Measurements from ENCODE around the gene POLH. TPM values are rescaled to one million over a fixed set of nuclear protein-coding genes. Genes with fewer than 3 reads are reported as not detected.

The POLH gene
- total and polyA plus RNA-seq, 2 experiments from 2014 or later: 5.8 to 7.9 TPM

DNA sequence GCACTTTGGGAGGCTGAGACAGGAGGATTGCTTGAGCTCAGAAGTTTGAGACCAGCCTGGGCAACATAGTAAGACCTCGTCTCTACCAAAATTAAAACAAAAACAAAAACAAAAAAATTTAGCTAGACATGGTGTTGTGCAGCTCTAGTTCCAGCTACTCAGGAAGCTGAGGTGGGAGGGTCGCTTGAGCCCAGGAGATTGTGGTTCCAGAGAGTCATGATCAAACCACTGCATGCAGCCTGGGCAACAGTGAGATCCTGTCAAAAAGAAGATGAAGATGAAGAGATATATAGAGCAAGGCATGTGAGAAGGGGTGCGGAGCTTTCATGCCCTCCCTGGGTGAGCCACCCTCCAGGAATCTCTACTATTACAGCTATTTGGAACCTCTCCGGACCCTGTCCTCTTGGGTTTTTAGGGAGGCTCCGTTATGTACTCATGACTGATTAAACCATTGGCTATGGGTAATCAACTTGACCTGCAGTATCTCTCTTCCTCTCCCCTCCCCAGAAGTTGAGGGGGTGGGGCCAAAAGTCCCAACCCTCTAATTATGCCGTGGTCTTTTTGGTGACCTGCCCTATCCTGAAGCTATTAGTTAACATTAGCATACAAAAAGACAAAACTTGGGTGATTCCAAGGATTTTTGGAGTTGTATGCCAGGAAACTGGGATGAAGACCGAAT is 9.0 kb downstream of the POLH start:
- peaks cover 7% of the 10 kb centered on the region; the same call in 1 of the 2 replicates for H3K79me2 ChIP-seq (replicated peaks; ENCODE audit: insufficient read depth)
- H3K4me2 ChIP-seq: no peak overlapping the region
- Mint-ChIP-seq H3K27me3 (ENCODE audit: insufficient read depth, low read depth, poor library complexity) (no peaks in the 10 kb centered on the region), H3K27ac (no peak overlapping the region), H3K9me3 (peaks cover 6% of the 10 kb centered on the region; the same call in 1 of the 3 replicates), H3K4me1 (no peaks in the 10 kb centered on the region), H3K4me3 (no peak overlapping the region), H3K36me3 (ENCODE audit: low read depth) (peaks cover 57% of the 10 kb centered on the region)
- H3K36me3 ChIP-seq (ENCODE audit: insufficient read depth): peaks cover 22% of the 10 kb centered on the region; the same call in 1 of the 2 replicates
- no peaks in the 10 kb centered on the region for H3F3A ChIP-seq (replicated peaks; ENCODE audit: low read depth)
- H3K9me2 ChIP-seq (ENCODE audit: insufficient read depth): no peaks in the 10 kb centered on the region
- 0 out of 2 replicates have a peak overlapping the region, but pooled peaks have one; percentile 32 for H3K27ac ChIP-seq (ENCODE audit: low read depth)
- no peaks in the 10 kb centered on the region for H4K20me1 ChIP-seq (replicated peaks; ENCODE audit: insufficient read depth)
- no peak for ATAC-seq
- no peak for DNase-seq (ENCODE audit: low spot score)
- H3K4me3 ChIP-seq: no peak overlapping the region
- H3K4me1 ChIP-seq (ENCODE audit: insufficient read depth): no peaks in the 10 kb centered on the region
- H2AFZ ChIP-seq: no peak overlapping the region
- H3K27me3 ChIP-seq (ENCODE audit: insufficient read depth): no peaks in the 10 kb centered on the region
- no peak for TF ChIP-seq NANOG (IDR thresholded peaks at IDR 0.05; ENCODE audit: borderline replicate concordance)
- no peak for TF ChIP-seq CREB1 (CRISPR knock-in tag; IDR thresholded peaks at IDR 0.05; ENCODE audit: low read depth)
- TF ChIP-seq EZH2 (IDR thresholded peaks at IDR 0.05; ENCODE audit: low read depth, unreplicated experiment): no peak
- TF ChIP-seq, protein P1, sequence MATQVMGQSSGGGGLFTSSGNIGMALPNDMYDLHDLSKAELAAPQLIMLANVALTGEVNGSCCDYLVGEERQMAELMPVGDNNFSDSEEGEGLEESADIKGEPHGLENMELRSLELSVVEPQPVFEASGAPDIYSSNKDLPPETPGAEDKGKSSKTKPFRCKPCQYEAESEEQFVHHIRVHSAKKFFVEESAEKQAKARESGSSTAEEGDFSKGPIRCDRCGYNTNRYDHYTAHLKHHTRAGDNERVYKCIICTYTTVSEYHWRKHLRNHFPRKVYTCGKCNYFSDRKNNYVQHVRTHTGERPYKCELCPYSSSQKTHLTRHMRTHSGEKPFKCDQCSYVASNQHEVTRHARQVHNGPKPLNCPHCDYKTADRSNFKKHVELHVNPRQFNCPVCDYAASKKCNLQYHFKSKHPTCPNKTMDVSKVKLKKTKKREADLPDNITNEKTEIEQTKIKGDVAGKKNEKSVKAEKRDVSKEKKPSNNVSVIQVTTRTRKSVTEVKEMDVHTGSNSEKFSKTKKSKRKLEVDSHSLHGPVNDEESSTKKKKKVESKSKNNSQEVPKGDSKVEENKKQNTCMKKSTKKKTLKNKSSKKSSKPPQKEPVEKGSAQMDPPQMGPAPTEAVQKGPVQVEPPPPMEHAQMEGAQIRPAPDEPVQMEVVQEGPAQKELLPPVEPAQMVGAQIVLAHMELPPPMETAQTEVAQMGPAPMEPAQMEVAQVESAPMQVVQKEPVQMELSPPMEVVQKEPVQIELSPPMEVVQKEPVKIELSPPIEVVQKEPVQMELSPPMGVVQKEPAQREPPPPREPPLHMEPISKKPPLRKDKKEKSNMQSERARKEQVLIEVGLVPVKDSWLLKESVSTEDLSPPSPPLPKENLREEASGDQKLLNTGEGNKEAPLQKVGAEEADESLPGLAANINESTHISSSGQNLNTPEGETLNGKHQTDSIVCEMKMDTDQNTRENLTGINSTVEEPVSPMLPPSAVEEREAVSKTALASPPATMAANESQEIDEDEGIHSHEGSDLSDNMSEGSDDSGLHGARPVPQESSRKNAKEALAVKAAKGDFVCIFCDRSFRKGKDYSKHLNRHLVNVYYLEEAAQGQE (IDR thresholded peaks at IDR 0.05; ENCODE audit: unreplicated experiment): no peak
- no peak for TF ChIP-seq ZNF114 (CRISPR knock-in tag; IDR thresholded peaks at IDR 0.05)
- TF ChIP-seq POLR2AphosphoS5 (IDR thresholded peaks at IDR 0.05; ENCODE audit: low read depth): no peak
- no peak for TF ChIP-seq ZNF331 (CRISPR knock-in tag; IDR thresholded peaks at IDR 0.05; ENCODE audit: low read depth)
- no peak for TF ChIP-seq EZH2phosphoT487 (IDR thresholded peaks at IDR 0.05; ENCODE audit: unreplicated experiment)
- TF ChIP-seq, protein P2, sequence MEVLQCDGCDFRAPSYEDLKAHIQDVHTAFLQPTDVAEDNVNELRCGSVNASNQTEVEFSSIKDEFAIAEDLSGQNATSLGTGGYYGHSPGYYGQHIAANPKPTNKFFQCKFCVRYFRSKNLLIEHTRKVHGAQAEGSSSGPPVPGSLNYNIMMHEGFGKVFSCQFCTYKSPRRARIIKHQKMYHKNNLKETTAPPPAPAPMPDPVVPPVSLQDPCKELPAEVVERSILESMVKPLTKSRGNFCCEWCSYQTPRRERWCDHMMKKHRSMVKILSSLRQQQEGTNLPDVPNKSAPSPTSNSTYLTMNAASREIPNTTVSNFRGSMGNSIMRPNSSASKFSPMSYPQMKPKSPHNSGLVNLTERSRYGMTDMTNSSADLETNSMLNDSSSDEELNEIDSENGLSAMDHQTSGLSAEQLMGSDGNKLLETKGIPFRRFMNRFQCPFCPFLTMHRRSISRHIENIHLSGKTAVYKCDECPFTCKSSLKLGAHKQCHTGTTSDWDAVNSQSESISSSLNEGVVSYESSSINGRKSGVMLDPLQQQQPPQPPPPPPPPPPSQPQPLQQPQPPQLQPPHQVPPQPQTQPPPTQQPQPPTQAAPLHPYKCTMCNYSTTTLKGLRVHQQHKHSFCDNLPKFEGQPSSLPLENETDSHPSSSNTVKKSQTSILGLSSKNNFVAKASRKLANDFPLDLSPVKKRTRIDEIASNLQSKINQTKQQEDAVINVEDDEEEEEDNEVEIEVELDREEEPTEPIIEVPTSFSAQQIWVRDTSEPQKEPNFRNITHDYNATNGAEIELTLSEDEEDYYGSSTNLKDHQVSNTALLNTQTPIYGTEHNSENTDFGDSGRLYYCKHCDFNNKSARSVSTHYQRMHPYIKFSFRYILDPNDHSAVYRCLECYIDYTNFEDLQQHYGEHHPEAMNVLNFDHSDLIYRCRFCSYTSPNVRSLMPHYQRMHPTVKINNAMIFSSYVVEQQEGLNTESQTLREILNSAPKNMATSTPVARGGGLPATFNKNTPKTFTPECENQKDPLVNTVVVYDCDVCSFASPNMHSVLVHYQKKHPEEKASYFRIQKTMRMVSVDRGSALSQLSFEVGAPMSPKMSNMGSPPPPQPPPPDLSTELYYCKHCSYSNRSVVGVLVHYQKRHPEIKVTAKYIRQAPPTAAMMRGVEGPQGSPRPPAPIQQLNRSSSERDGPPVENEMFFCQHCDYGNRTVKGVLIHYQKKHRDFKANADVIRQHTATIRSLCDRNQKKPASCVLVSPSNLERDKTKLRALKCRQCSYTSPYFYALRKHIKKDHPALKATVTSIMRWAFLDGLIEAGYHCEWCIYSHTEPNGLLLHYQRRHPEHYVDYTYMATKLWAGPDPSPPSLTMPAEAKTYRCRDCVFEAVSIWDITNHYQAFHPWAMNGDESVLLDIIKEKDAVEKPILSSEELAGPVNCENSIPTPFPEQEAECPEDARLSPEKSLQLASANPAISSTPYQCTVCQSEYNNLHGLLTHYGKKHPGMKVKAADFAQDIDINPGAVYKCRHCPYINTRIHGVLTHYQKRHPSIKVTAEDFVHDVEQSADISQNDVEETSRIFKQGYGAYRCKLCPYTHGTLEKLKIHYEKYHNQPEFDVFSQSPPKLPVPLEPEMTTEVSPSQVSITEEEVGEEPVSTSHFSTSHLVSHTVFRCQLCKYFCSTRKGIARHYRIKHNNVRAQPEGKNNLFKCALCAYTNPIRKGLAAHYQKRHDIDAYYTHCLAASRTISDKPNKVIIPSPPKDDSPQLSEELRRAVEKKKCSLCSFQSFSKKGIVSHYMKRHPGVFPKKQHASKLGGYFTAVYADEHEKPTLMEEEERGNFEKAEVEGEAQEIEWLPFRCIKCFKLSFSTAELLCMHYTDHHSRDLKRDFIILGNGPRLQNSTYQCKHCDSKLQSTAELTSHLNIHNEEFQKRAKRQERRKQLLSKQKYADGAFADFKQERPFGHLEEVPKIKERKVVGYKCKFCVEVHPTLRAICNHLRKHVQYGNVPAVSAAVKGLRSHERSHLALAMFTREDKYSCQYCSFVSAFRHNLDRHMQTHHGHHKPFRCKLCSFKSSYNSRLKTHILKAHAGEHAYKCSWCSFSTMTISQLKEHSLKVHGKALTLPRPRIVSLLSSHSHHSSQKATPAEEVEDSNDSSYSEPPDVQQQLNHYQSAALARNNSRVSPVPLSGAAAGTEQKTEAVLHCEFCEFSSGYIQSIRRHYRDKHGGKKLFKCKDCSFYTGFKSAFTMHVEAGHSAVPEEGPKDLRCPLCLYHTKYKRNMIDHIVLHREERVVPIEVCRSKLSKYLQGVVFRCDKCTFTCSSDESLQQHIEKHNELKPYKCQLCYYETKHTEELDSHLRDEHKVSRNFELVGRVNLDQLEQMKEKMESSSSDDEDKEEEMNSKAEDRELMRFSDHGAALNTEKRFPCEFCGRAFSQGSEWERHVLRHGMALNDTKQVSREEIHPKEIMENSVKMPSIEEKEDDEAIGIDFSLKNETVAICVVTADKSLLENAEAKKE (CRISPR knock-in tag; IDR thresholded peaks at IDR 0.05): no peak
- TF ChIP-seq STAT1 (IDR thresholded peaks at IDR 0.05; ENCODE audit: unreplicated experiment): no peak
- TF ChIP-seq, protein P3, sequence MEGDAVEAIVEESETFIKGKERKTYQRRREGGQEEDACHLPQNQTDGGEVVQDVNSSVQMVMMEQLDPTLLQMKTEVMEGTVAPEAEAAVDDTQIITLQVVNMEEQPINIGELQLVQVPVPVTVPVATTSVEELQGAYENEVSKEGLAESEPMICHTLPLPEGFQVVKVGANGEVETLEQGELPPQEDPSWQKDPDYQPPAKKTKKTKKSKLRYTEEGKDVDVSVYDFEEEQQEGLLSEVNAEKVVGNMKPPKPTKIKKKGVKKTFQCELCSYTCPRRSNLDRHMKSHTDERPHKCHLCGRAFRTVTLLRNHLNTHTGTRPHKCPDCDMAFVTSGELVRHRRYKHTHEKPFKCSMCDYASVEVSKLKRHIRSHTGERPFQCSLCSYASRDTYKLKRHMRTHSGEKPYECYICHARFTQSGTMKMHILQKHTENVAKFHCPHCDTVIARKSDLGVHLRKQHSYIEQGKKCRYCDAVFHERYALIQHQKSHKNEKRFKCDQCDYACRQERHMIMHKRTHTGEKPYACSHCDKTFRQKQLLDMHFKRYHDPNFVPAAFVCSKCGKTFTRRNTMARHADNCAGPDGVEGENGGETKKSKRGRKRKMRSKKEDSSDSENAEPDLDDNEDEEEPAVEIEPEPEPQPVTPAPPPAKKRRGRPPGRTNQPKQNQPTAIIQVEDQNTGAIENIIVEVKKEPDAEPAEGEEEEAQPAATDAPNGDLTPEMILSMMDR (conservative IDR thresholded peaks at IDR 0.05; ENCODE audit: low read depth in 2 of 2): no peak
- TF ChIP-seq, protein P4, sequence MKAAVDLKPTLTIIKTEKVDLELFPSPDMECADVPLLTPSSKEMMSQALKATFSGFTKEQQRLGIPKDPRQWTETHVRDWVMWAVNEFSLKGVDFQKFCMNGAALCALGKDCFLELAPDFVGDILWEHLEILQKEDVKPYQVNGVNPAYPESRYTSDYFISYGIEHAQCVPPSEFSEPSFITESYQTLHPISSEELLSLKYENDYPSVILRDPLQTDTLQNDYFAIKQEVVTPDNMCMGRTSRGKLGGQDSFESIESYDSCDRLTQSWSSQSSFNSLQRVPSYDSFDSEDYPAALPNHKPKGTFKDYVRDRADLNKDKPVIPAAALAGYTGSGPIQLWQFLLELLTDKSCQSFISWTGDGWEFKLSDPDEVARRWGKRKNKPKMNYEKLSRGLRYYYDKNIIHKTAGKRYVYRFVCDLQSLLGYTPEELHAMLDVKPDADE (IDR thresholded peaks at IDR 0.05): no peak
- TF ChIP-seq JUNB (IDR thresholded peaks at IDR 0.05; ENCODE audit: unreplicated experiment): no peak

Measured in GM23338 (cell line).